ENCODE data around the gene MICAL2. TPM values are rescaled to one million over a fixed set of nuclear protein-coding genes. Genes with fewer than 3 reads are reported as not detected.
A peak's percentile ranks its signal among the peaks of the same experiment; 100 is the strongest.

Gene MICAL2
- total RNA-seq, 2 experiments from 2014 or later: 213 to 220 TPM

DNA sequence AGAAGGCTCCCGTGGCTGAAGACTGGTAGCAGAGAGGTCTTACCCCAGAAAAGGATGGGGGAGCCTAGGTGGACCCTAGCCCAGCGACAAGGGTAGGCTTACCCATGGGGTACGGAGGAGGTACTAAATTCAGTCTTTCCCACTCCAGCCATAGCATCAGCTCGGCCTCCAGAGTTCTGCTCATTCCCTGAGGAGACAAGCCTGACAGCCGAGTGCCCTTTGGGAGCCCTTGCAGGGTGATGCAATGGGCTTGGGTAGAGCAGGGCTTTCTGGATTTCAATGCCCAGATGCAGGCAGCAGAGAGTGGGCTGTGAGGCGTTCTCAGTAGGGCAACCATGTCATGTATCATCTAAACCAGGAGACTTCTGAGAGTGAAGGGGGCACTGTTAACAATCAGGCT lies 124.7 kb downstream of the MICAL2 start:
- Mint-ChIP-seq H3K9me3 (no peaks in the 10 kb centered on the region), H3K4me3 (no peak overlapping the region), H3K27me3 (no peaks in the 10 kb centered on the region), H3K4me1 (ENCODE audit: low read depth) (peaks cover 38% of the 10 kb centered on the region), H3K36me3 (peaks cover 63% of the 10 kb centered on the region), H3K27ac (peak overlapping the region; percentile 86)
- intact Hi-C loops (cut with micrococcal nuclease): no loop called here
- POLR2A ChIA-PET: interaction anchor here (1.0 to 2.2 kb wide), 3 partner anchors 11 to 126 kb away, joined by 4 to 22 read pairs (median 10); no protein-coding TSS in a partner anchor
- no peak for DNase-seq
- CTCF ChIA-PET: interaction anchor here (1.3 to 4.6 kb wide), 15 partner anchors 10 to 189 kb away, joined by 3 to 88 read pairs (median 14); no protein-coding TSS in a partner anchor

DNA sequence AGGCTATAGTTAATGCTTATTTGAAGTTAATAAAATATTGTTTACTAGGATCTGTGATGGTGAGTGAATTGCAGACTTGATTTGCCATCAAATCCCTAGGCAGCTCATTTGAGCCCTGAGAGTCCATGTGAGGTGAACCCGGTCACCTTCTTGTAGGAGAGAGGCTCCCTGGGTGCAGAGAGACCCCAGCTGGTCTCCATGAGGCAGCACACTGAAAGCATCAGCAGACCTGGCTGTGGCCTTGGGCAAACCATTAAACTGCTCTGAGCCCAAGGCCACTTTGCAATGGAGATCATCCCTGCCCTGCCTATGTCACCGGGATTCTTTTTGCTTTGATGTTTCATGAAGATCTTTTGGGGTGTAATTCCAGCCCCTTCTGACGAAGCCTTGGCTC lies 125.2 kb downstream of the MICAL2 start:
- Mint-ChIP-seq H3K4me1 (ENCODE audit: low read depth) (peaks cover 38% of the 10 kb centered on the region), H3K27me3 (no peaks in the 10 kb centered on the region), H3K36me3 (peaks cover 63% of the 10 kb centered on the region), H3K27ac (peak overlapping the region; percentile 86), H3K4me3 (no peak overlapping the region), H3K9me3 (no peaks in the 10 kb centered on the region)
- intact Hi-C loops (cut with micrococcal nuclease): no loop called here
- ChIA-PET CTCF (interaction anchor here (0.6 to 4.6 kb wide), 43 partner anchors 10 to 190 kb away, joined by 3 to 88 read pairs (median 6); partner anchors contain the start of gene MICAL2), POLR2A (interaction anchor here (0.7 to 2.2 kb wide), 12 partner anchors 12 to 149 kb away, joined by 3 to 22 read pairs (median 5); no protein-coding TSS in a partner anchor)
- peak; percentile 44 for DNase-seq

DNA sequence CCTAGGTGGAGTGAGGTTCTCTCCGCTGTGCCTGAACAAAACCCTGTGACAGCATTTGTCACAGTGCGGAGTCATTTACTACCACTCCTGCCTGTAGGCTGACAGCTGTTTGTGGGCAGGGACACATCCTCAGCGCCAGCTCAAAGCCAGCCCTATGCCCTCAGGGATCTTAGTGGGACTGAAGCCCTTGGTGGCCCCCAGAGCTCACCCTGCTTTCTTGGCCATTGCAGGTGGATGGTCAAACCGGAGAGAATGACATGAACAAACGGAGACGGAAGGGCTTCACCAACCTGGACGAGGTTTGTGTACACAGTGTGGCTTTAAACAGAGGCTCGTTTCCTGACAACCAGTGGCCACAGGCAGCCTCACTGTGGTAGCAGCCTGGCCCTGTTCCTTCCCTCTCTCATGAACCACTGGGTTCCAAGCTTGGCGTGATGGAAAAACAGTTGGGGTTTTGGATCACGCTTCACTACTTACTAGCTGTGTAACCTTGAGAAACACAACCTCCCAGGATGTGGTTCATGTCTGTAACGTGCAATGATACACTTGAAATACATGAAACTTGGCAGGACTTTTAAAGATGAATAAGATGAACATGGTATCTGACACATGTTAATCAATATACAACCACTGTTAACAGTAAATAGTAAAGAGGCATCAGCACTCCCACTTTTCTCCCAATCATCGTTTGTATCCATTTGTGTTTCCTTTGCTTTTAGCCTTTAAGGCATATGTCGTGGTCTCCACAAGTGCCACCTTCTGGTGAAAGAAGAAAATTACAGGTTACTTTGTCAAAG lies 125.8 kb downstream of the MICAL2 start:
- H3K4me3 Mint-ChIP-seq: no peak overlapping the region
- H3K27me3 Mint-ChIP-seq: no peaks in the 10 kb centered on the region
- CTCF ChIA-PET: interaction anchor here (0.6 to 4.6 kb wide), 48 partner anchors 11 to 1182 kb away, joined by 3 to 88 read pairs (median 5); partner anchors contain the start of gene MICAL2
- H3K9me3 Mint-ChIP-seq: no peaks in the 10 kb centered on the region
- intact Hi-C loops (cut with micrococcal nuclease): loop anchor here (1.0 to 2.0 kb wide), 10 partner anchors 12 to 189 kb away; partner anchors contain the start of gene MICAL2
- H3K27ac Mint-ChIP-seq: peak overlapping the region; percentile 86
- peaks cover 38% of the 10 kb centered on the region for H3K4me1 Mint-ChIP-seq (ENCODE audit: low read depth)
- peaks cover 62% of the 10 kb centered on the region for H3K36me3 Mint-ChIP-seq
- DNase-seq: peak; percentile 74
- POLR2A ChIA-PET: interaction anchor here (0.7 to 2.2 kb wide), 13 partner anchors 12 to 150 kb away, joined by 3 to 22 read pairs (median 5); no protein-coding TSS in a partner anchor

DNA sequence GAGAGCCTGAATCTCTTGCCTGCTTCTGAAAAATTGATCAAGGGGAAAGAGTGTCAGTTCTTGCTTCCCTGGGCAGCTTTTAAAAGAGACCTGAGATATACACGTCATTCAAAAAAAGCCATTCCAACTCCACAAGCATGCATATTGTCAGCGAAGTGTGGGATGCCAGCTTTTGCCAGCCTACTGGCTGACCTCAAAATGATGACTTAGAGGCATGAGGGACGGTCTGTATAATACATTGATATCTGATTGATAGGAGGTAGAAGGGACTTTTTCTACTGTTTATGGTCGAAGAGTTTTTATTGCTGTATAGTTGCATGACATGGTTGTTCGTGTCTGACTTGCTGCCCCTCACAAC lies 126.3 kb downstream of the MICAL2 start:
- no peak for DNase-seq
- H3K4me1 Mint-ChIP-seq (ENCODE audit: low read depth): peaks cover 39% of the 10 kb centered on the region
- H3K4me3 Mint-ChIP-seq: no peak overlapping the region
- no peaks in the 10 kb centered on the region for H3K27me3 Mint-ChIP-seq
- no peaks in the 10 kb centered on the region for H3K9me3 Mint-ChIP-seq
- peaks cover 62% of the 10 kb centered on the region for H3K36me3 Mint-ChIP-seq
- CTCF ChIA-PET: interaction anchor here (0.6 to 4.6 kb wide), 38 partner anchors 11 to 270 kb away, joined by 3 to 88 read pairs (median 6); no protein-coding TSS in a partner anchor
- POLR2A ChIA-PET: interaction anchor here (0.9 to 2.2 kb wide), 9 partner anchors 13 to 150 kb away, joined by 3 to 22 read pairs (median 5); no protein-coding TSS in a partner anchor
- H3K27ac Mint-ChIP-seq: peak overlapping the region; percentile 86
- intact Hi-C loops (cut with micrococcal nuclease): loop anchor here (1.0 to 2.0 kb wide), 10 partner anchors 12 to 189 kb away; partner anchors contain the start of gene MICAL2

DNA sequence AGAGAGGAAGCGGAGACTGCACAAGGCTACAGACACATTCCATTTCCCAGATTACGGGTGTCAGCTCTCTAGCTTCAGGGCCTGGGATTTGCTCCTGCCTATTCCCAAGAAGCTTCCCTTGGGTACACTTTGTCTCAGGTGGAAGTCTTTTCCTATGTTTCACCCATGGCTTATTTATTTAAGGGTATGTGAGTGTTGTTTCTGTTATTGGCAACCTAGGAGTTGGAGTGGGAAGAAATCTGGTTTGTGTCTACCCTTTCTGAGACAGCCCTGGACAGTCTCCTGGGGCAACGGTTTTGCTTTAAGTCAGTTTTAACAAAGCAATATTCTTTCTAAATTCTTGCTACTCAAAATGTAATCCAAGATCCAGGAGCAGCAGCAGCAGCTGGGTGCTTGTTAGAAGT lies 127.0 kb downstream of the MICAL2 start:
- Mint-ChIP-seq H3K27ac (no peak overlapping the region), H3K4me1 (ENCODE audit: low read depth) (peaks cover 40% of the 10 kb centered on the region), H3K4me3 (no peak overlapping the region), H3K27me3 (no peaks in the 10 kb centered on the region), H3K36me3 (peaks cover 60% of the 10 kb centered on the region), H3K9me3 (no peaks in the 10 kb centered on the region)
- ChIA-PET CTCF (interaction anchor here (0.6 to 4.6 kb wide), 24 partner anchors 12 to 271 kb away, joined by 3 to 88 read pairs (median 9); no protein-coding TSS in a partner anchor), POLR2A (interaction anchor here (2.2 kb wide), 1 partner anchor 30 kb away, joined by 10 read pairs; no protein-coding TSS in a partner anchor)
- intact Hi-C loops (cut with micrococcal nuclease): loop anchor here (2.0 kb wide), 3 partner anchors 41 to 127 kb away; partner anchors contain the start of gene MICAL2
- DNase-seq: no peak

DNA sequence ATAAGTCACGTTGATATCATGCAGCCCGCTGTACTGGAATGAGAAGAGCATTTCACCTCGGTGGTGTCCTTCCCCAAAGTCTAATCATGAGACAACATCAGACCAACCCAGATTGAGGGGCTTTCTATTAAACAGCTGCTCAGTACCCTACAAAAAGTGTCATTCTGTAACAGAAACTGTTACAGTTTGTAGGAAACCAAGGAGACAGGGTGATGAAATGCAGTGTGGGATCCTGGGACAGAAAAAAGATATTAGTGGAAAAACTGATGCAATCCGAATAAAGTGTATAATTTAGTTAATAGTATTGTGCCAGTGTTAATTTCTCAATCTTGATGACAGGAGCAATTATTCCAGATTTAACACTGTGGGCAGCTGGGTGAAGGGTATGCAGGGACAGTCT lies 128.0 kb downstream of the MICAL2 start:
- CTCF ChIA-PET: interaction anchor here (1.2 to 4.6 kb wide), 5 partner anchors 13 to 193 kb away, joined by 3 to 88 read pairs (median 29); no protein-coding TSS in a partner anchor
- Mint-ChIP-seq H3K9me3 (no peaks in the 10 kb centered on the region), H3K4me3 (no peak overlapping the region), H3K36me3 (peaks cover 61% of the 10 kb centered on the region), H3K27me3 (no peaks in the 10 kb centered on the region), H3K27ac (no peak overlapping the region), H3K4me1 (ENCODE audit: low read depth) (peaks cover 45% of the 10 kb centered on the region)
- no peak for DNase-seq
- POLR2A ChIA-PET: no interaction called here
- intact Hi-C loops (cut with micrococcal nuclease): no loop called here

DNA sequence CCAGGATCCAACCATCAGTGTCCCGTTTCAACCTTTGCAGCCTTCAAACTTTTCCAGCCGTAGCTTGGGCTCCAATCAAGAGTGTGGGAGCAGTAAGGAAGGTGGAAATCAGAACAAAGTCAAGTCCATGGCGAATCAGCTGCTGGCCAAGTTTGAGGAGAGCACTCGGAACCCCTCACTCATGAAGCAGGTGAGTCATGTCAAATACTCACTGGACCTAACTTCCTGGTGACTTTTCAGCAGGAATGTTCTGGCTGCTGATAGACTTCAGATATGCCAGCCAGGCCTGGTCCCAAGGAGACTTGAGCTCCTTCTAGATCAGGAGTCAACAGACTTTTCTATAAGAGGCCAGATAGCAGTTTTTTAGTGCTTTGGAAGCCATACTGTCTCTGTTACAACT lies 129.0 kb downstream of the MICAL2 start:
- ChIA-PET CTCF (interaction anchor here (1.2 to 4.6 kb wide), 3 partner anchors 43 to 194 kb away, joined by 3 to 88 read pairs (median 8); no protein-coding TSS in a partner anchor), POLR2A (no interaction called here)
- Mint-ChIP-seq H3K4me1 (ENCODE audit: low read depth) (peaks cover 43% of the 10 kb centered on the region), H3K27ac (no peak overlapping the region), H3K9me3 (no peaks in the 10 kb centered on the region), H3K4me3 (no peak overlapping the region), H3K27me3 (no peaks in the 10 kb centered on the region), H3K36me3 (peaks cover 64% of the 10 kb centered on the region)
- no peak for DNase-seq
- intact Hi-C loops (cut with micrococcal nuclease): no loop called here

DNA sequence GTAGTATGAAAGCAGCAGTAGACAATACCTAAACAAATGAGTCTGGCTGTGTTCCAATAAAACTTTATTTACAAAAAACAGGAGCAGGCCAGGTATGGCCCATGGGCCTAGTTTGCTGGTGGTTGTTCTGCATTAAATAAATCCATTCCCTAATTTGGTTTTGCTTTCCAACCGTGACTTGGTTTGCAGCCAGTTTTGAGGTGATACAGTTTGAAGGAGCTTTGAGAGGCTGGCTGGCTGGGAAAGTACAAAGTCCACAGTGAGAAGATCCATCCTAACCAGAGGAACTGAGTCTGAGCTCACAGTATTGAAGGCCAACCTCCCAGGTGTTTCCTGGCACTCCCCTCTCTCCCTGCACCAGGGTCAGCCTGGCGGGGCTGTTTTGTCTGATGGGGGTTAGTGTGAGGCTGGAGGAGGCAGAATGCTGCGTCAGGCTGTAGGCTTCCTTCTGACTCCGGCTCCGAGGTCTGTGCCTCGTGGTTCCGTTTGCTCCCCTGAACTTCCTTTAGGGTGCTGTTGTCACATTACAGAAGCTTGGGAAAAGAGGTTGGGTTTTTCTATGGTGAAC lies 129.5 kb downstream of the MICAL2 start:
- CTCF ChIA-PET: interaction anchor here (1.2 kb wide), 1 partner anchor 44 kb away, joined by 3 read pairs; no protein-coding TSS in a partner anchor
- no peak for DNase-seq
- intact Hi-C loops (cut with micrococcal nuclease): no loop called here
- no peak overlapping the region for H3K4me3 Mint-ChIP-seq
- no peaks in the 10 kb centered on the region for H3K9me3 Mint-ChIP-seq
- peaks cover 38% of the 10 kb centered on the region for H3K4me1 Mint-ChIP-seq (ENCODE audit: low read depth)
- POLR2A ChIA-PET: no interaction called here
- H3K27ac Mint-ChIP-seq: no peak overlapping the region
- H3K36me3 Mint-ChIP-seq: peaks cover 63% of the 10 kb centered on the region
- H3K27me3 Mint-ChIP-seq: no peaks in the 10 kb centered on the region

DNA sequence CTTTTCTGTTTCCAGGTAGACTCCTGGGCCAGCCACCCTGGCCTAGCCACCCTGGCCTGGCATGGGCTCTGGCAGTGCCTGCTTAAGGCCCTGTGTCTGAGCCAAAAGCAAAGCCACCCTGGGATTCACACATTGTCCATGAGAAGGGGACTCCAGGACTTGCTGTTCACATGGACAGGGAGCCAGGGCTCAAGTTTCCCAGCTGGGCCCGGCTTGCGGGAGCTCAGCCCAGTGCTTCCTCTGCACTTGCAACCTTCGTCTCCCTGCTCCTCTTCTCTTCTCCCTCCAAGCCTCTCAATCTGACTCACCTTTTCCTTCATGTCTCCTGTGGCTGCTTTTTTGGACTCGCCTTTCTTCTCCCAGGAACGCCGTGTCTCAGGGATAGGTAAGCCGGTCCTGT lies 130.3 kb downstream of the MICAL2 start:
- ChIA-PET POLR2A (no interaction called here), CTCF (interaction anchor here (0.6 to 1.0 kb wide), 2 partner anchors 22 to 196 kb away, joined by 3 read pairs; no protein-coding TSS in a partner anchor)
- Mint-ChIP-seq H3K27me3 (no peaks in the 10 kb centered on the region), H3K4me3 (no peak overlapping the region), H3K4me1 (ENCODE audit: low read depth) (peaks cover 31% of the 10 kb centered on the region), H3K36me3 (peaks cover 61% of the 10 kb centered on the region), H3K9me3 (no peaks in the 10 kb centered on the region), H3K27ac (no peak overlapping the region)
- no peak for DNase-seq
- intact Hi-C loops (cut with micrococcal nuclease): no loop called here

DNA sequence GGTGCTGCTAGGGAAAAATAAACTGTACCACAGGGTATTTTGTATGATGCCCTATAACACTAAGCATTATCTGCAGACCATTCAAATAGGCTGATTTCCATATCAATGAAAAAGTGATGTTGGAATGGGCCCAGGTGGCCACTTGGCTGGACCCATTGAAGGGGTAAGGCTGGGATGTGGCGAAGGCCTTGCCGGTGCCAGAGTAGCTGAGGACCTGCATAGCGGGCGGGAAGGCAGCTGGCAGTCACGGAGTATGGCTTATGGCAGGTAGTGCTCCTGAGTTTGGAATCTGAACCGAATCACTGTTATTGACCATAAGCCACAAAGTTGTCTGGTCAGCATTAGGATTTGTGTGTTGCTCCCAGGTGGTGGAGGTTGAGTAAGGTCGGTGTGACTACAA lies 131.0 kb downstream of the MICAL2 start:
- Mint-ChIP-seq H3K27me3 (no peaks in the 10 kb centered on the region), H3K9me3 (no peaks in the 10 kb centered on the region), H3K4me1 (ENCODE audit: low read depth) (peaks cover 24% of the 10 kb centered on the region), H3K27ac (no peak overlapping the region), H3K4me3 (no peak overlapping the region), H3K36me3 (peaks cover 57% of the 10 kb centered on the region)
- ChIA-PET CTCF (no interaction called here), POLR2A (no interaction called here)
- intact Hi-C loops (cut with micrococcal nuclease): no loop called here
- DNase-seq: no peak

DNA sequence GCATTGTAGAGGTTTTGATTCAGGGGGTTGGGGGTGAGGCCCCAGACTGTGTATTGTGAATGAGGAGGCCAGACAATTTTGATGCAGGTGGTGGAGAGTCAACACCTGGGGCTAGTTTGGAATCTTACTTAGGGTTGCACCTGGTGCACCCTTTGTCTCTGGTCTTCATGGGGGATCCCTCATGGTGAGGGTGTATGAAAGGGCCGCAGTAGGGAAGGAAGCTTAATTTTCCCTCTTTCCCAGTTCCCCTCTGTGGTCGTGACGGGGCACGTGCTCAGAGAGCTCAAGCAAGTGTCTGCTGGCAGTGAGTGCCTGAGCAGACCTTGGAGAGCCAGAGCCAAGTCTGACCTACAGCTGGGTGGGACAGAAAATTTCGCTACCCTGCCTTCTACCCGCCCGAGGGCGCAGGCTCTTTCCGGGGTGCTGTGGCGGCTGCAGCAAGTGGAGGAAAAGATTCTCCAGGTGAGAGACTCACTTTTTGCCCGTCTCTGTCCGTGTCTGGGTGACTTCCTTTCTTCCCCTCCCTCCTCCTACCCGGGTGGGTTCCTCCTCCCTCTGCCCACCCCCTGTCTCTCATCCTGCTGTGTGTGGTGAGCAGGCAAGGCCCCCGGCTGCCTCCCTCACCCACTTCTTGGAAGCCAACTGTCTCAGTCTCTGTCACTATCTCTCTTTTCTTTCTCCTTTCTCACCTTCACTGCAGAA lies 131.7 kb downstream of the MICAL2 start:
- Mint-ChIP-seq H3K36me3 (peaks cover 50% of the 10 kb centered on the region), H3K4me1 (ENCODE audit: low read depth) (peaks cover 19% of the 10 kb centered on the region), H3K4me3 (no peak overlapping the region), H3K27ac (no peak overlapping the region), H3K27me3 (no peaks in the 10 kb centered on the region), H3K9me3 (no peaks in the 10 kb centered on the region)
- ChIA-PET POLR2A (no interaction called here), CTCF (interaction anchor here (1.8 kb wide), 1 partner anchor 195 kb away, joined by 6 read pairs; no protein-coding TSS in a partner anchor)
- intact Hi-C loops (cut with micrococcal nuclease): no loop called here
- peak; percentile 41 for DNase-seq

All from activated CD4-positive, alpha-beta memory T cell treated with anti-CD3 and anti-CD28 coated beads for 36 hours (primary cell).